Vagina (tissue), 2 donors: Measurements from ENCODE around the gene NRXN3. TPM values are rescaled to one million over a fixed set of nuclear protein-coding genes. Genes with fewer than 3 reads are reported as not detected.

Experiments used
- DNase-seq, 2 donors: peaks; one replicate each; pipeline ENCODE4 v3.0.0-alpha.2; 2017; ENCODE audit errors: extremely low spot score in 2 of 2
- H3K27ac ChIP-seq: fragments of 200-600 bp; sonication (generic); one replicate; pipeline ENCODE4 v1.5.1; 2019
- H3K27me3 ChIP-seq: fragments of 200-600 bp; sonication (generic); one replicate; pipeline ENCODE4 v1.5.1; 2019
- H3K36me3 ChIP-seq, 2 donors: fragments of 200-600 bp; sonication (generic); one replicate each; pipeline ENCODE4 v1.5.1; 2017 to 2019
- H3K4me1 ChIP-seq: fragments of 200-600 bp; sonication (generic); one replicate; pipeline ENCODE4 v1.5.1; 2019
- H3K4me3 ChIP-seq, 2 donors: fragments of 200-600 bp; sonication (generic); 1 replicate in 1 of 2; 2 replicates in 1 of 2; pipeline ENCODE4 v1.5.1; 2016 to 2019
- H3K9me3 ChIP-seq: fragments of 200-600 bp; sonication (generic); one replicate; pipeline ENCODE4 v1.5.1; 2019
- CTCF ChIP-seq, 3 experiments: fragments of 450-650 bp in 2 of 3; fragments of 200-600 bp in 1 of 3; sonication (generic) in 1 of 3; IDR thresholded peaks; one replicate each; pipeline ENCODE4 v1.5.1; 2017 to 2019; ENCODE audit warnings: antibody characterized with exemption in 3 of 3, mild to moderate bottlenecking in 2 of 3, moderate library complexity in 2 of 3
- POLR2A ChIP-seq, 2 donors: fragments of 450-650 bp; IDR thresholded peaks; one replicate each; pipeline ENCODE4 v1.6.1; 2017; ENCODE audit warnings: antibody characterized with exemption in 2 of 2, mild to moderate bottlenecking in 2 of 2, moderate library complexity in 2 of 2
- POLR2AphosphoS5 ChIP-seq, 2 donors: sonication (generic); formaldehyde crosslinking; IDR thresholded peaks; one replicate each; pipeline ENCODE4 v1.9.0; 2017; ENCODE audit warnings: antibody characterized with exemption in 2 of 2, mild to moderate bottlenecking in 2 of 2, low read depth in 1 of 2; ENCODE audit not compliant: insufficient read depth in 1 of 2
- intact Hi-C: fragments of 100-400 bp; cut with DNase I; formaldehyde crosslinking; loops from one replicate; pipeline ENCODE4 v1.15.1; 2023
- total RNA-seq: library from RNA; depleted of rRNA; stranded (reverse); fragments of >200 nt; gene quantifications from one replicate; pipeline ENCODE4 v1.2.3, GENCODE V29; 2016

NRXN3 gene
- total RNA-seq, 1 donor from 2014 or later: 4.7 TPM

DNA sequence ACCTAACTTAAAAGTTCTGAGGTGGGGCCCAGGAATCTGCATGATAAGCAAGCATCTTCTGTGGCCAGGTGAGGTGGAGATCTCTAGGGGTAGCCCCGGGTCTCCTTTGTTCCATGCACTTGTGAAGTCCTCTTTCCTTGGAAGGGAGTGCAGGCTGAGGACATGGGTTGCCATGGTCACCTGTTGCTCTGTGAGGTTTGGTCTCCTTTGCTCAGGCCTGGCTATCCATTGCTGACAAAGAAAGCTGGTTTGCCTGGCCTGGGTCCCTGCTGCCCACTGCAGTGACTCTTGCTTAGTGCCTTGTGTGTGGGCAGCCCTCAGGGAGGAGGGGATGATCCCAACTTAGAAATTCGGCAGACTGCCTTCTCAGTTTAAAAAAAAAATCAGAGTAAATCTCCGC, 11.1 kb downstream of the NRXN3 start:
- TF ChIP-seq POLR2AphosphoS5 (IDR thresholded peaks at IDR 0.05; ENCODE audit: insufficient read depth in 1 of 2, low read depth in 1 of 2): no peak
- TF ChIP-seq CTCF (IDR thresholded peaks at IDR 0.05): no peak
- TF ChIP-seq POLR2A (IDR thresholded peaks at IDR 0.05): no peak
- Histone ChIP-seq H3K27me3 (no peaks in the 10 kb centered on the region), H3K4me3 (no peak overlapping the region), H3K4me1 (no peaks in the 10 kb centered on the region), H3K36me3 (no peaks in the 10 kb centered on the region), H3K9me3 (no peaks in the 10 kb centered on the region), H3K27ac (no peak overlapping the region)
- intact Hi-C loops: no loop called here
- no peak for DNase-seq

GRCh38 chr14:78182722-78183121, 12.5 kb downstream of the NRXN3 start:
- intact Hi-C loops: no loop called here
- TF ChIP-seq POLR2A (IDR thresholded peaks at IDR 0.05) (no peak), POLR2AphosphoS5 (IDR thresholded peaks at IDR 0.05; ENCODE audit: insufficient read depth in 1 of 2, low read depth in 1 of 2) (no peak), CTCF (IDR thresholded peaks at IDR 0.05) (no peak)
- no peaks in the 10 kb centered on the region for H3K27me3 ChIP-seq
- no peak overlapping the region for H3K4me3 ChIP-seq
- H3K36me3 ChIP-seq: no peaks in the 10 kb centered on the region
- no peak for DNase-seq
- H3K27ac ChIP-seq: no peak overlapping the region
- H3K9me3 ChIP-seq: no peaks in the 10 kb centered on the region
- no peaks in the 10 kb centered on the region for H3K4me1 ChIP-seq

DNA sequence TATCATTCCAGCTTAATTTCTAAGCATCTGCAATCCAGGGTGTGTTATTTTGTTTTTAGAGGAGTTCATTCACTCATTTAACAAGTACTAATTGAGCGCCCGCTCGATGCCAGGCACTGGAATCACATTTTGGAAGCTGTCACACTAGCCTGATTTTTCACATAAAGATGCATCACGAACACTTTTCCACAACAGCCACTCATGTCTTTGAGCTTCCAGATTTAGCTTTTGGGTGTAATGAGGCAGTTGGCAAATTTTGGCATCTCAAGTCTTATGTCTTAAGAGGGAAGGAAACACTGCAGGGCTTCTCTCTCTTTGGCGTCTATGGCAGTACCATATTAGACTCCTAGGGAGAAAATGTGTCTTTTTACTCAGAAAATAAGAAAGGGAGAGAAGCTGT, 14.0 kb downstream of the NRXN3 start:
- Histone ChIP-seq H3K27me3 (no peaks in the 10 kb centered on the region), H3K4me1 (no peaks in the 10 kb centered on the region), H3K4me3 (no peak overlapping the region), H3K27ac (no peak overlapping the region), H3K9me3 (no peaks in the 10 kb centered on the region), H3K36me3 (no peaks in the 10 kb centered on the region)
- no peak for DNase-seq
- TF ChIP-seq CTCF (IDR thresholded peaks at IDR 0.05): no peak
- TF ChIP-seq POLR2AphosphoS5 (IDR thresholded peaks at IDR 0.05; ENCODE audit: insufficient read depth in 1 of 2, low read depth in 1 of 2): no peak
- no peak for TF ChIP-seq POLR2A (IDR thresholded peaks at IDR 0.05)
- intact Hi-C loops: no loop called here

DNA sequence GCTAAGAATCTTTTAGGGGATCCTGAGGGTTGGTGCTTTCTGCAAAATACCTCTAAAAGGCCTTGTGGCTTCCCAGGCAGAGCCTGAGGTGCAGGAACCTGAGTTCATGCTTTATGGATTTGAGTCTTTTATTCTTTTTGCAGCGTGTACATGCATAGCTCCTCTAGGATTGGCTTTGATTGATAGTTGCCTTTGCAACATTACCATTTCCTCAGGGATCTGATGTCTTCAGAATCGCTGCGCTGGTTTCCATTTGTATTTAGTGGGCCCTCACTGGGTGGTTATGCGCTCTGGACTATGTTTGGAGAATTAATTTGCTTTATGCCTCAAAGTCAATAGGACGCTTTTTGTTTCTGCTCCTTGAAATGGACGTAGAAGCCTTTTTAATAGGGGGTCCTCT, 16.1 kb downstream of the NRXN3 start:
- no peak for DNase-seq

DNA sequence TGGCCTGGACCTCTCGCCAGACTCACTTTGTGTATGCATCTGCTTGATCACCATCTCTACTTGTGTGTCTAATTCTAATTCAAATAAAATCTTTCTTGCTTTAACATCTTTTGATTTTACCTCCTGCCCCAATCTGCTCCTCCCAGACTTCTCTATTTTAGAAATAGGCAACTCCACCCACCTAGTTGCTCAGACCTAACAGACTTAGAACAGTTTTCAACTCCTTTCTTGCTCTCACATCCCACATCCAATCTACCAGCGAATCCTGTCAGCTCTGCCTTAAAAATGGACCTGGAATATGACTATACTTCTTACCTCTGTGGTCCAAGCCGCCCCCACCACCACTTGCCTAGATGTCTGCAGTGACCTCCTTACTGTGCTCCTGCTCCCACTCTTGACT, 18.7 kb downstream of the NRXN3 start:
- Histone ChIP-seq H3K4me3 (no peak overlapping the region), H3K36me3 (no peaks in the 10 kb centered on the region), H3K27ac (no peak overlapping the region), H3K4me1 (no peaks in the 10 kb centered on the region), H3K27me3 (no peaks in the 10 kb centered on the region), H3K9me3 (no peaks in the 10 kb centered on the region)
- no peak for DNase-seq
- intact Hi-C loops: no loop called here
- TF ChIP-seq POLR2AphosphoS5 (IDR thresholded peaks at IDR 0.05; ENCODE audit: insufficient read depth in 1 of 2, low read depth in 1 of 2) (no peak), POLR2A (IDR thresholded peaks at IDR 0.05) (no peak), CTCF (IDR thresholded peaks at IDR 0.05) (no peak)

More for the DNA sequence above, 16.1 kb downstream of the NRXN3 start:
- Histone ChIP-seq H3K9me3 (no peaks in the 10 kb centered on the region), H3K4me1 (no peaks in the 10 kb centered on the region), H3K27me3 (no peaks in the 10 kb centered on the region), H3K4me3 (no peak overlapping the region), H3K27ac (no peak overlapping the region), H3K36me3 (no peaks in the 10 kb centered on the region)
- intact Hi-C loops: no loop called here
- no peak for TF ChIP-seq CTCF (IDR thresholded peaks at IDR 0.05)
- TF ChIP-seq POLR2AphosphoS5 (IDR thresholded peaks at IDR 0.05; ENCODE audit: insufficient read depth in 1 of 2, low read depth in 1 of 2): no peak
- no peak for TF ChIP-seq POLR2A (IDR thresholded peaks at IDR 0.05)
